NB4 (cell line): ENCODE results near the gene TRABD2B.

Experiments used
- POLR2A ChIP-seq: IDR thresholded peaks from 2 replicates; pipeline ENCODE4 v1.6.1; 2011; ENCODE audit warnings: mild to moderate bottlenecking; ENCODE audit not compliant: insufficient read length; ENCODE audit errors: extremely low read depth
- TF ChIP-seq, protein P1 (sequence below): IDR thresholded peaks from one replicate; pipeline ENCODE4 v1.5.1; 2012; ENCODE audit warnings: low read depth, low read length
- TF ChIP-seq, protein P2 (sequence below): IDR thresholded peaks from 2 replicates; pipeline ENCODE4 v1.6.1; 2011; ENCODE audit warnings: low read depth, low read length

DNA sequence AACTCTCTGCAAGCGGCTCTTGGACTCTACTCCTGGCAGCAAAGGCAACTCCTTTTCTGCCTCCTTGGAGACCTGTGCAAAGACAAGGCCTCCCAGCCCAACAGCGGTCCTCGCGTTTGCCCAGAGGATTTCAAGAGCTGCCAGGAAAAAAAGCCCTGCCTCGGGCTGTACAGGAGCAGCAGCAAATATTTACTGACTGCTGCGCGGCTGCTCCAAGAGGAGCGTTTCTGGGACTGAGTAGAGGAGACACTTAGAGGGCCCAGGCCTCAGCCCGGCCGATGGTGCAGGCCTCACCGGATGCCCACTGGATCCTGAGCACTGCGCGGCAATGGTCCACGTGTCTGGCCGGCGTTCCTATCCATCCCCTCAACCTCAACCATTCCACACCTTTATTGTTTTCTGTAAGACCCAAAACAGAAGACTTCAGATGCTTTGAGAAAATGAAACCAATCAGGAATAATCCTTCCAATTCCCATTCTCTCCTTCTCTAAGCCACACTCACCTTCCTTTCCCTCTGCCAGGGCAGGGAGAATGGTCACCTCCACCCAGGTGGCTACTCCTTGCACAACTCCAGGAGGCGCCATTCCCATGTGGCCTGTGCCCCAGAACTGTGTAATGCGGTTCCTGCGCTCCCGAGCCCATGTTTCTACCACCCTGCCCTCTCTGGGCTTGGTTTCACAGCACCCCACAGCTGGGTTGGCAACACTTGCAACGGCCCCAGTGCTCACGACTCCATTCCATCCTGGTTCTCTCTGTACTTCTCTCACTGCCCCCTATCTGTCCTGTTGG lies 215.8 kb downstream of the TRABD2B start:
- TF ChIP-seq, protein P1, sequence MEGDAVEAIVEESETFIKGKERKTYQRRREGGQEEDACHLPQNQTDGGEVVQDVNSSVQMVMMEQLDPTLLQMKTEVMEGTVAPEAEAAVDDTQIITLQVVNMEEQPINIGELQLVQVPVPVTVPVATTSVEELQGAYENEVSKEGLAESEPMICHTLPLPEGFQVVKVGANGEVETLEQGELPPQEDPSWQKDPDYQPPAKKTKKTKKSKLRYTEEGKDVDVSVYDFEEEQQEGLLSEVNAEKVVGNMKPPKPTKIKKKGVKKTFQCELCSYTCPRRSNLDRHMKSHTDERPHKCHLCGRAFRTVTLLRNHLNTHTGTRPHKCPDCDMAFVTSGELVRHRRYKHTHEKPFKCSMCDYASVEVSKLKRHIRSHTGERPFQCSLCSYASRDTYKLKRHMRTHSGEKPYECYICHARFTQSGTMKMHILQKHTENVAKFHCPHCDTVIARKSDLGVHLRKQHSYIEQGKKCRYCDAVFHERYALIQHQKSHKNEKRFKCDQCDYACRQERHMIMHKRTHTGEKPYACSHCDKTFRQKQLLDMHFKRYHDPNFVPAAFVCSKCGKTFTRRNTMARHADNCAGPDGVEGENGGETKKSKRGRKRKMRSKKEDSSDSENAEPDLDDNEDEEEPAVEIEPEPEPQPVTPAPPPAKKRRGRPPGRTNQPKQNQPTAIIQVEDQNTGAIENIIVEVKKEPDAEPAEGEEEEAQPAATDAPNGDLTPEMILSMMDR, result no peak
- no peak for TF ChIP-seq POLR2A
- TF ChIP-seq, protein P2, sequence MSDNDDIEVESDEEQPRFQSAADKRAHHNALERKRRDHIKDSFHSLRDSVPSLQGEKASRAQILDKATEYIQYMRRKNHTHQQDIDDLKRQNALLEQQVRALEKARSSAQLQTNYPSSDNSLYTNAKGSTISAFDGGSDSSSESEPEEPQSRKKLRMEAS, result no peak
